MG63 (cell line): ENCODE results near the gene ANKRD28. TPM values are rescaled to one million over a fixed set of nuclear protein-coding genes. Genes with fewer than 3 reads are reported as not detected.
"Not testable (repeated sequence)": the region's sequence is repeated elsewhere in the genome, so short reads cannot be mapped to it uniquely, and the experiment has no call there.

ENCODE experiments used
- DNase-seq: peaks from one replicate; pipeline ENCODE4 v3.0.0-alpha.2; 2020
- H3K27me3 ChIP-seq: fragments of 250-450 bp; sonication (Bioruptor Pico); 2 replicates; pipeline ENCODE4 v1.5.1; 2020; ENCODE audit warnings: mild to moderate bottlenecking, moderate library complexity
- H3K36me3 ChIP-seq: fragments of 250-450 bp; sonication (Bioruptor Pico); 2 replicates; pipeline ENCODE4 v1.5.1; 2020; ENCODE audit warnings: mild to moderate bottlenecking, moderate library complexity
- H3K4me3 ChIP-seq: fragments of 250-450 bp; sonication (Bioruptor Pico); 2 replicates; pipeline ENCODE4 v1.5.1; 2020; ENCODE audit warnings: mild to moderate bottlenecking, moderate library complexity
- H3K9me3 ChIP-seq: fragments of 250-450 bp; sonication (Bioruptor Pico); 2 replicates; pipeline ENCODE4 v1.5.1; 2020; ENCODE audit warnings: mild to moderate bottlenecking, moderate library complexity
- total RNA-seq: library from RNA; depleted of rRNA; stranded (reverse); fragments of >200 nt; shearing (Covaris generic); gene quantifications from 2 replicates; pipeline ENCODE4 v1.2.3, GENCODE V29; 2014; ENCODE audit warnings: low replicate concordance

Gene ANKRD28
- total RNA-seq, 1 experiment from 2014 or later: 25.1 TPM

GRCh38 chr3:15755780-15756179 lies 42.0 kb downstream of the ANKRD28 start:
- H3K9me3 ChIP-seq: no peaks in the 10 kb centered on the region
- no peak for DNase-seq
- no peaks in the 10 kb centered on the region for H3K27me3 ChIP-seq
- no peak overlapping the region for H3K4me3 ChIP-seq
- H3K36me3 ChIP-seq: peaks cover 7% of the 10 kb centered on the region

- Histone ChIP-seq H3K9me3 (no peaks in the 10 kb centered on the region), H3K27me3 (no peaks in the 10 kb centered on the region), H3K4me3 (no peak overlapping the region), H3K36me3 (peaks cover 11% of the 10 kb centered on the region)
- DNase-seq: no peak
These were observed 42.6 kb downstream of the ANKRD28 start for GRCh38 chr3:15755181-15755580.

DNA sequence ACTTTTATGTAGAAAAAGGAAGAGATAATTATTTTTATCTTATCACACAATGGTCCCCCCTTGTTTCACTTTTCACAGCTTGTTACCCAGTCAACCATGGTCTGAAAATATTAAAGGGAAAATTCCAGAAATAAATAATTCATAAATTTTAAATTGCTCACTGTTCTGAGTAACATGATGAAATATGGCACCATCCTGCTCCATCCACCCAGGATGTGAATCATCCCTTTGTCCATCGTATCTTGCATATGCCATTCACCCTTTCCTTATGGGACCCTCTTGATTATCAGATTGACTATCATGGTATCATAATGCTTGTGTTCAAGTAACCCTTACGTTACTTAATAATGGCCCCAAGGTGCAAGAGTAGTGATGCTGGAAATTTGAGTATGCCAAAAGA lies 43.7 kb downstream of the ANKRD28 start:
- no peak overlapping the region for H3K4me3 ChIP-seq
- H3K27me3 ChIP-seq: no peaks in the 10 kb centered on the region
- DNase-seq: peak; percentile 19
- peaks cover 20% of the 10 kb centered on the region for H3K36me3 ChIP-seq
- no peaks in the 10 kb centered on the region for H3K9me3 ChIP-seq

DNA sequence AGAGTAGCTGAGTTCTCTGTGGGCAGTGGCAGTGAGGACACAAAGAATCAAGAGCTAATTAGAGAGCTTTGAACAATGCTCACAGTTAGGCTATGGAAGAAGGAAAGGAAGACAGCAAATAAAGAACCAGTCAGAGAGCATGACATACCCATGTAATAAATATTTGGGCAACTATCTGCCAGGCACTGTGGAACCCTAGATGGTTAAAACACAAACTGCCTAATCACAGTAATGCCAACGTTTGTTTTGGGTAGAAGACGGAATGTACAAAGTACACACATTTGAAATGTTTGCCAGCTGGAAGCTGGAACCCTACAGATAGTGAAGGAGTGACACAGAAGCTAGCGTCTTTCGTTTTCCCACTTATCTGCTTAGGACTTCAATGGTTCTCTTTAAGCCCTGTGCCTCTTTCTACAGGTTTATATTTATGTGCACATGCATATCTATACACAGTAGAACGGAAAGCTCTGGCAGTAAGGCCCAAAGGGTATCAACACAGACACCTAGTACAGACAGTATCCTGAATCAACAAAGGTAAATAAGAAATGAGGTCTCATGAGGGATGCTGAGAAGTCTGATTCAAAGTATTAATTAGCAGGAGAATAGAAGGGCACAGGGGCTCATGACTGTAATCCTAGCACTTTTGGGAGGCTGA lies 44.6 kb downstream of the ANKRD28 start:
- peak; percentile 31 for DNase-seq
- H3K4me3 ChIP-seq: no peak overlapping the region
- H3K27me3 ChIP-seq: no peaks in the 10 kb centered on the region
- no peaks in the 10 kb centered on the region for H3K9me3 ChIP-seq
- H3K36me3 ChIP-seq: peaks cover 27% of the 10 kb centered on the region

DNA sequence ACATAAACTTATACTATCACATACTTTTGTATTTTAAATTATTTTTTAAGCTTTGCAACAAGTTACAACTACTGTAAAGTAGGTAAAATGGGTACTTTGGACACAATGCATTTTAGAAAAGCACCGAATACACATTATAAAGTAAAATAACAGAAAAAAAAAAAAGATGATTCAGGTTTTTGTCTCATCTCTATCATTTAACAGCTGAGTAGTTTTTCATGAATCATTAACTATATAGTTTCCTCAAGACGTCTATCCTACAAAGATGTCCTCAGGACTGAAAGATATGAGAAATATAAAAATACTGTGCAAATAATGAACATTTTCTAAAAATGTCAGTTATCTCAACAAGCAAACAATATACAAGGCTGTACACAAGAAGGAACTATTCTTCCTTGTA lies 46.9 kb downstream of the ANKRD28 start:
- Histone ChIP-seq H3K4me3 (no peak overlapping the region), H3K36me3 (peaks cover 37% of the 10 kb centered on the region), H3K9me3 (no peaks in the 10 kb centered on the region; the same call in 1 of the 2 replicates), H3K27me3 (no peaks in the 10 kb centered on the region)
- DNase-seq: no peak

- Histone ChIP-seq H3K4me3 (no peak overlapping the region), H3K9me3 (no peaks in the 10 kb centered on the region; the same call in 1 of the 2 replicates), H3K36me3 (peaks cover 37% of the 10 kb centered on the region), H3K27me3 (no peaks in the 10 kb centered on the region)
- no peak for DNase-seq
These were observed 47.6 kb downstream of the ANKRD28 start for GRCh38 chr3:15750143-15750542.

GRCh38 chr3:15745896-15746295 lies 51.9 kb downstream of the ANKRD28 start:
- H3K4me3 ChIP-seq, H3K27me3 ChIP-seq, DNase-seq, H3K9me3 ChIP-seq: not testable (repeated sequence)
- H3K36me3 ChIP-seq: peaks cover 30% of the 10 kb centered on the region

DNA sequence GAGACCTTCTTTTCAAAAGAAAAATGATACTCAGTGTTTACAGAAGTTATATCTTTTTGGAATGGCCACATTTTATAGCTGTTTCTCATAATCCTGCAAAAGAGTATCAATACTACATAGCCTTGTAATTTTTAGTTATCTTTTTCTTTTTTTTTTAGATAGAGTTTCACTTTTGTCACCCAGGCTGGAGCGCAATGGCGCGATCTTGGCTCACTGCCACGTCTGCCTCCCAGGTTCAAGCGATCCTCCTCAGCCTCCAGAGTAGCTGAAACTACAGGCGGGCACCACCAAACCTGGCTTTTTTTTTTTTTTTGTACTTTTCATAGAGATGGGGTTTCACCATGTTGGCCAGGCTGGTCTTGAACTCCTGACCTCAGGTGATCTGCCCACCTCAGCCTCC lies 53.6 kb downstream of the ANKRD28 start:
- no peak for DNase-seq
- Histone ChIP-seq H3K9me3 (no peaks in the 10 kb centered on the region; the same call in 1 of the 2 replicates), H3K4me3 (no peak overlapping the region), H3K36me3 (peaks cover 23% of the 10 kb centered on the region), H3K27me3 (no peaks in the 10 kb centered on the region)

GRCh38 chr3:15743587-15744009 lies 54.2 kb downstream of the ANKRD28 start:
- H3K4me3 ChIP-seq: no peak overlapping the region
- no peaks in the 10 kb centered on the region; the same call in 1 of the 2 replicates for H3K9me3 ChIP-seq
- DNase-seq: no peak
- H3K36me3 ChIP-seq: peaks cover 20% of the 10 kb centered on the region
- no peaks in the 10 kb centered on the region for H3K27me3 ChIP-seq

DNA sequence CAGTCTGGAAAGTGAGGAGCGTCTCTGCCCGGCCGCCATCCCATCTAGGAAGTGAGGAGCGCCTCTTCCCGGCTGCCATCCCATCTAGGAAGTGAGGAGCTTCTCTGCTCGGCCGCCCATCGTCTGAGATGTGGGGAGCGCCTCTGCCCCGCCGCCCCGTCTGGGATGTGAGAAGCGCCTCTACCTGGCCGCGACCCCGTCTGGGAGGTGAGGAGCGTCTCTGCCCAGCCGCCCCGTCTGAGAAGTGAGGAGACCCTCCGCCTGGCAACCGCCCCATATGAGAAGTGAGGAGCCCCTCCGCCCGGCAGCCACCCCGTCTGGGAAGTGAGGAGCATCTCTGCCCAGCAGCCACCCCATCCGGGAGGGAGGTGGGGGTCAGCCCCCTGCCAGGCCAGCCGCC lies 55.5 kb downstream of the ANKRD28 start:
- not testable (repeated sequence) for H3K4me3 ChIP-seq, H3K9me3 ChIP-seq, H3K36me3 ChIP-seq, DNase-seq, H3K27me3 ChIP-seq

GRCh38 chr3:15738616-15739005 lies 59.2 kb downstream of the ANKRD28 start:
- H3K27me3 ChIP-seq, H3K4me3 ChIP-seq, H3K9me3 ChIP-seq, DNase-seq: not testable (repeated sequence)
- H3K36me3 ChIP-seq: peaks cover 15% of the 10 kb centered on the region

DNA sequence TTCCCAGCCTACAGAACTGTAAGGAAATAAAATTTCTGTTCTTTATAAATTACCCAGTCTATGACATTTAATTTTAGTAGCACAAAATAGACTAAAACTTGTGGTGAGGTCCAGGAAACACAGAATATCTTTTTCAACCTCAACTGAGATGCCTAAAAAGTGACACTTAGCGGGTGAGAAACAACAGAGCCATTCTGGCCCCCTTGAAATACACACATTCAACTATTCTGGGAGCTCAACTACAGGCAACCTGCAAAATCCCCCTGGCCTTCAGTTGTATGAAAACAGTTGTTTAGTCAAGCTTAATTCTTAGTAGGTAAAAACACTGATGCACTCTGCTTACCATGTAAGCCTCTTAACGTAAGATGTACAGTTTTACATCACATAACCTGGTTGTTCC lies 66.8 kb downstream of the ANKRD28 start:
- H3K36me3 ChIP-seq: peaks cover 16% of the 10 kb centered on the region
- no peak for DNase-seq
- H3K27me3 ChIP-seq: no peaks in the 10 kb centered on the region
- no peak overlapping the region for H3K4me3 ChIP-seq
- H3K9me3 ChIP-seq: no peaks in the 10 kb centered on the region

DNA sequence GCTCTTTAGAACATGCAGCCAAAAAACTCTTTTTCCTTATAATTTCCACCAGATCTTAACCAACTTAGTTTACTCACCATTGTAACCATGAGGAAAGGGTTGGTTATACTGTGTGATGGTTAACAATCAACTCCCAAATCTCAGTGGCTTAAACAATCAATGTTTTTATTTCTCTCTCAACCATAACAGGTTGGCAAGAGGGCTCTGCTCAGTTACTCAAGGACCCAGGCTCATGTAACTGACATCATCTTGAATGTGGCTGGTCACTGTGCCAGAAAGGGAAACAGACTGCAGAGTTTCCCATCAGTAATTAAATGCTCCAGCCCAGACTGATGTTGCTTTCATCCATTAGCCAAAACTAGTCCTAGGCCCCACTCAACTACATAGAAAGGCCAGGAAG lies 69.0 kb downstream of the ANKRD28 start:
- Histone ChIP-seq H3K27me3 (no peaks in the 10 kb centered on the region), H3K9me3 (no peaks in the 10 kb centered on the region), H3K4me3 (no peak overlapping the region), H3K36me3 (peaks cover 17% of the 10 kb centered on the region)
- DNase-seq: no peak

DNA sequence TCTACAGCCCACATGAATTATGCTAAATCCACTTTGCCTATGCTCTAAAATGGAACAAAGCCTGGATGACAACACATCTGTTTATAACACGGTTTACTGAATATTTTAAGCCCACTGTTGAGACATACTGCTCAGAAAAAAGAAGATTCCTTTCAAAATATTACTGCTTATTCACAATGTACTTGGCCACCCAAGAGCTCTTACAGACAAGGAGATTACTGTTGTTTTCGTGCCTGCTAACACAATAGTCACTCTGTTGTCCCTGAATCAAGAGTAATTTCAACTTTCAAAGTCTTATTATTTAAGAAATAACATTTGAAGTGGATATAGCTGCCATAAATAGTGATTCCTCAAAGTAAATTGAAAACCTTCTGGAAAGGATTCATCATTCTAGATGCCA lies 70.9 kb downstream of the ANKRD28 start:
- Histone ChIP-seq H3K9me3 (no peaks in the 10 kb centered on the region), H3K36me3 (peaks cover 18% of the 10 kb centered on the region), H3K4me3 (no peak overlapping the region), H3K27me3 (no peaks in the 10 kb centered on the region)
- DNase-seq: no peak

GRCh38 chr3:15726043-15726442 lies 71.7 kb downstream of the ANKRD28 start:
- no peaks in the 10 kb centered on the region for H3K27me3 ChIP-seq
- no peak for DNase-seq
- H3K4me3 ChIP-seq: no peak overlapping the region
- peaks cover 20% of the 10 kb centered on the region for H3K36me3 ChIP-seq
- H3K9me3 ChIP-seq: no peaks in the 10 kb centered on the region

GRCh38 chr3:15724446-15724845 lies 73.3 kb downstream of the ANKRD28 start:
- Histone ChIP-seq H3K9me3 (no peaks in the 10 kb centered on the region), H3K36me3 (peaks cover 25% of the 10 kb centered on the region), H3K4me3 (no peak overlapping the region), H3K27me3 (no peaks in the 10 kb centered on the region)
- no peak for DNase-seq

- no peak for DNase-seq
- peaks cover 24% of the 10 kb centered on the region for H3K36me3 ChIP-seq
- H3K9me3 ChIP-seq: no peaks in the 10 kb centered on the region
- H3K27me3 ChIP-seq: no peaks in the 10 kb centered on the region
- no peak overlapping the region for H3K4me3 ChIP-seq
These were observed 74.2 kb downstream of the ANKRD28 start for GRCh38 chr3:15723624-15723884.

DNA sequence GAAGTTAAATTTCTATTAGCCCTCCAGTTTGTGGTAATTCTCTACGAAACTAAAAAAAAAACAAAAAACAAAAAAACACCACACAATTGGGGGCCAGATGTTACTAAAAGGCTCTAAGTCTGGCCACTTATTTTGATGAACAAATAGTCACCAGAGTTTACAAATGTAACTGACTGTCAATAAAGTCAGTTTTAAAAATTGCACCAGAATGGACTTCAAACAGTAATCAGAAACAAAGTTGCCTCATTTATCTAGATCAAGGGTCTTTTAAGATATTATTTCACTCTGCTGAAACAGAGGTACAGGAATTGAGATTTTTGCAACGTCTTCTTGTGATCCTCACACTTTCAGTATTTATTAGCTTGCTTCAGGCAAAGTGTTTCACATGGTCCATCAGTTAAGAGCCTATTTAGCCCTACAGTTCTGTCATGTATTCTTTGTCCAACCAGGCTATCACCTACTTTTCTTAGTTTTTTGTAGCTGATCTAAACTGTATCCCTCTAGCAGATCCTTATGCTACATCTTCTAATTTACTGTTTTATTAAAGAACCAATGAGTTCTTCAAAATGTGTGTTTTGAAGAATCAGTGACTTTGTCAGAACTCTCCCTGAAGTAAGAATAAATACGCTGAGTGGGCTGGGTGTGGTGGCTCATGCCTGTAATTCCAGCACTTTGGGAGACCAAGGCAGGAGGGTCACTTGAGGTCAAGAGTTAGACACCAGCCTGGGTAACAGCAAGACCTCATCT lies 74.7 kb downstream of the ANKRD28 start:
- H3K27me3 ChIP-seq: no peaks in the 10 kb centered on the region
- H3K4me3 ChIP-seq: no peak overlapping the region
- DNase-seq: no peak
- no peaks in the 10 kb centered on the region for H3K9me3 ChIP-seq
- peaks cover 22% of the 10 kb centered on the region for H3K36me3 ChIP-seq
